ENCODE data around the gene ZNF22. TPM values are rescaled to one million over a fixed set of nuclear protein-coding genes. Genes with fewer than 3 reads are reported as not detected.
A peak's percentile ranks its signal among the peaks of the same experiment; 100 is the strongest.

ZNF22 gene
- total and polyA plus RNA-seq, 2 of the 4 experiments (the other 2 are of a cell fraction), result 10.6 to 12.4 TPM

- Histone ChIP-seq H2AFZ (replicated peaks; ENCODE audit: low read length, poor library complexity) (peak overlapping the region; percentile 74), H3K4me3 (ENCODE audit: insufficient read depth, low read depth, low read length) (no peak overlapping the region), H2AK9ac (replicated peaks; ENCODE audit: low read depth, low read length, poor library complexity) (peak overlapping the region; percentile 48), H3K27ac (ENCODE audit: insufficient read depth, low read length) (peak overlapping the region; percentile 75), H4K5ac (ENCODE audit: low read depth, low read length) (peak overlapping the region; percentile 51), H3K9me1 (ENCODE audit: insufficient read depth, low read length) (peaks cover 42% of the 10 kb centered on the region), H3K9ac (ENCODE audit: low read depth, low read length) (peak overlapping the region; percentile 11; the same call in 1 of the 2 replicates), H3K9me3 (ENCODE audit: control insufficient read depth, insufficient read depth, low read length) (no peaks in the 10 kb centered on the region), H3K18ac (ENCODE audit: low read depth, low read length) (peak overlapping the region; percentile 71), H3K56ac (ENCODE audit: extremely low read depth, insufficient read depth, low read length) (peak overlapping the region; percentile 13; the same call in 1 of the 2 replicates), H3K4ac (ENCODE audit: low read depth, low read length) (peak overlapping the region; percentile 81), H3K79me1 (ENCODE audit: low read depth in 1 of 2, low read length in 2 of 2) (peaks cover 0 to 13% of the 10 kb centered on the region in 2 experiments; a peak in 2 of 4 replicates), H4K20me1 (ENCODE audit: insufficient read depth, low read length) (no peaks in the 10 kb centered on the region), H2BK120ac (ENCODE audit: low read depth, low read length) (peak overlapping the region; percentile 93), H2BK20ac (ENCODE audit: low read depth, low read length) (peak overlapping the region; percentile 67), H4K91ac (ENCODE audit: insufficient read depth, low read depth, low read length) (peak overlapping the region; percentile 84), H3K27me3 (ENCODE audit: control insufficient read depth, insufficient read depth, low read length) (no peaks in the 10 kb centered on the region), H3K14ac (replicated peaks; ENCODE audit: low read depth, low read length) (peak overlapping the region; percentile 74), H2AK5ac (ENCODE audit: low read depth, low read length) (peak overlapping the region; percentile 86; the same call in 1 of the 2 replicates), H2BK15ac (ENCODE audit: low read depth, low read length) (peak overlapping the region; percentile 86; the same call in 1 of the 3 replicates), H2BK5ac (ENCODE audit: low read depth, low read length, poor library complexity, severe bottlenecking) (peak overlapping the region; percentile 64), H3K4me2 (ENCODE audit: low read depth, low read length) (peak overlapping the region; percentile 38; the same call in 1 of the 2 replicates), H3K36me3 (ENCODE audit: control insufficient read depth, insufficient read depth, low read length) (peaks cover 7% of the 10 kb centered on the region; the same call in 1 of the 2 replicates), H3K4me1 (ENCODE audit: control insufficient read depth, insufficient read depth, low read length) (peaks cover 57% of the 10 kb centered on the region), H3K23ac (ENCODE audit: low read depth, low read length) (peak overlapping the region; percentile 86), H4K8ac (ENCODE audit: low read depth in 2 of 2, low read length in 2 of 2) (peak overlapping the region; percentile 44 to 80; a peak in 2 of 4 replicates)
- peak; percentile 30; the same call in 1 of the 2 replicates for TF ChIP-seq CEBPB (IDR thresholded peaks at IDR 0.05; ENCODE audit: low read depth, low read length)
- TF ChIP-seq NFE2L2 (IDR thresholded peaks at IDR 0.05; ENCODE audit: low read depth, low read length), result no peak
- in situ Hi-C loops (cut with MboI; ENCODE audit: low sequenced_read_pairs) (loop anchor here (25.0 kb wide), 4 partner anchors 1027 to 1848 kb away; partner anchors contain the start of genes CSGALNACT2 and HNRNPF), intact Hi-C loops (cut with micrococcal nuclease) (no loop called here), dilution Hi-C loops (cut with HindIII; ENCODE audit: low sequenced_read_pairs, unreplicated experiment) (no loop called here)
- ChIA-PET CTCF (interaction anchor here (2.2 kb wide), 1 partner anchor 53 kb away, joined by 8 read pairs; no protein-coding TSS in a partner anchor), POLR2A (ENCODE audit: unreplicated experiment) (no interaction called here)
- BruUV-seq (replicated peaks), result no TSS peak
- ATAC-seq (ENCODE audit: low read depth) (no peak), DNase-seq (peak; percentile 69)
- 37% methylated on average over 7 of the region's 9 CpGs; no CpG with 5 or more reads in 1 of the 2 experiments for WGBS, 2 experiments (ENCODE audit: extremely low coverage in 2 of 2, insufficient read length in 1 of 2)
Observed at GRCh38 chr10:44985175-44985681, 15.5 kb upstream of the ZNF22 start.

All from IMR-90 (cell line).